ES-I3 (cell line): ENCODE results near the gene POU4F1.

Experiments used
- H3K36me3 ChIP-seq: 2 replicates; pipeline ENCODE4 v1.6.1; 2013; ENCODE audit warnings: mild to moderate bottlenecking, low read length, control low read depth, moderate library complexity; ENCODE audit not compliant: insufficient read depth
- H3K4me1 ChIP-seq: 2 replicates; pipeline ENCODE4 v1.6.1; 2013; ENCODE audit warnings: mild to moderate bottlenecking, control low read depth, low read length; ENCODE audit not compliant: insufficient read depth
- H3K9ac ChIP-seq: 2 replicates; pipeline ENCODE4 v1.6.1; 2013; ENCODE audit warnings: low read depth, mild to moderate bottlenecking, low read length, moderate library complexity
- H3K9me3 ChIP-seq: 2 replicates; pipeline ENCODE4 v1.6.1; 2013; ENCODE audit warnings: mild to moderate bottlenecking, low read length, moderate library complexity; ENCODE audit not compliant: control insufficient read depth, insufficient read depth

Gene POU4F1

DNA sequence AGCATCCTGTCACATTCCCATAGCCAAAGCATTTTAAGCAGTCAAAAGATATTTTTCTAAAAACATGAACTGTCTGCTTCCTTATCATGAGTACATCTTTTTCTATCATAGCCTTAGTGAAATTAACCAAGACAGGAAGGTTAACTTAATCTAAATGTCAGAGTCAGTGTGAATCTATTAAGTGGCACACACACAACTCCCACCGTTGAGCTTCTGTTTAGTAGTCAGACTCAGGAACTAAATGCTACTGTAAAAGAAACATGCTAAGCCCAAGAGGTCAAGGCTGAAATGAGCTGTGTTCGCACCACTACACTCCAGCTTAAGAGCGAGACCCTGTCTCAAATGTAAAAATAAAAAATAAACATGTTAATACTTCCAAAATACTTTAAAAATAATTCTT, 7.7 kb upstream of the POU4F1 start:
- H3K36me3 ChIP-seq: no peaks in the 10 kb centered on the region; the same call in 1 of the 2 replicates
- H3K9ac ChIP-seq: no peak overlapping the region

GRCh38 chr13:78610381-78610883, 7.1 kb upstream of the POU4F1 start:
- Histone ChIP-seq H3K36me3 (no peaks in the 10 kb centered on the region; the same call in 1 of the 2 replicates), H3K9ac (no peak overlapping the region), H3K4me1 (peaks cover 4% of the 10 kb centered on the region)

More for the DNA sequence above, 7.7 kb upstream of the POU4F1 start:
- peaks cover 4% of the 10 kb centered on the region for H3K4me1 ChIP-seq
- H3K9me3 ChIP-seq: no peaks in the 10 kb centered on the region

GRCh38 chr13:78609464-78610205, 6.3 kb upstream of the POU4F1 start:
- H3K9ac ChIP-seq: peak overlapping the region; percentile 55; the same call in 1 of the 2 replicates
- peaks cover 4% of the 10 kb centered on the region for H3K4me1 ChIP-seq
- no peaks in the 10 kb centered on the region for H3K36me3 ChIP-seq
- no peaks in the 10 kb centered on the region for H3K9me3 ChIP-seq

More at GRCh38 chr13:78610381-78610883, 7.1 kb upstream of the POU4F1 start:
- no peaks in the 10 kb centered on the region for H3K9me3 ChIP-seq

DNA sequence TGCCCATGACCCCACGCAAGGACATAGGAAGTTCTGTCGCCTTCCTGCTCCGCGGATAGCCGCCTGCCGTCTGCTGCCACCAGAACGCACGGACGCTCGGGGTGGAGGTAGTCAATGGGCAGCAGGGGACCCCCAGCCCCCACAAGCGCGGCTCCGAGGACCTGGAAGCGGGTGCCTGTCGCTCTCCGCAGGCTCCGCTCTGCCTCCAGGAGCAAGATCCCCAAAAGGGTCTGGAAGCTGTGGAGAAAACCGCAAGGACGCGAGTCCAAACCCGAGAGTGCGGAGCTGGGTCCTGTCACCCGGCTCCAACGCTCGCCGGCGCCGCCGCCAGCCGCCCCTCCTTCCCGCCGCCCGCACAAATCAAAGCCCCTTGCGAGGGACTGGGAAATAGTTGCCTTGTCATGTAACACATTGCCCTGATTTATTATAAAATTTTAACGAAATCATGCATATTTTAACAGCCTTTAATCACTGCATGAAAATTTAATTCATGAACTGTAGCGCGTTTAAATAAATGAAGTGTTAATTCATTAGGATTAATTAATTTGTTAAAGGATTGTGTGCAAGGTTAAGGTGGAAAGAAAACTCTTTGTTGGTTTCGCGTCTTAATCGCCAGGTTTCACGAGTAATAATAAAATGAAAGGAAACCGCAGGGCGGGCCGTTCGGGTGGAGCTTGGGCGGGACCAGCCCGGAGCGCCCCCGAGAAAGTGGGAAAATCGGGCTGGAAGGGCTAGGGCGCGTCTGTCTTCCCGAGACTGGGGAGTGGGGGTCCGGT, 5.5 kb upstream of the POU4F1 start:
- Histone ChIP-seq H3K9ac (peak overlapping the region; percentile 55; the same call in 1 of the 2 replicates), H3K36me3 (no peaks in the 10 kb centered on the region), H3K9me3 (no peaks in the 10 kb centered on the region), H3K4me1 (peaks cover 4% of the 10 kb centered on the region)

GRCh38 chr13:78608252-78608687, 4.9 kb upstream of the POU4F1 start:
- Histone ChIP-seq H3K9ac (peak overlapping the region; percentile 55; the same call in 1 of the 2 replicates), H3K9me3 (no peaks in the 10 kb centered on the region), H3K4me1 (peaks cover 4% of the 10 kb centered on the region), H3K36me3 (no peaks in the 10 kb centered on the region)

GRCh38 chr13:78607409-78608251, 4.3 kb upstream of the POU4F1 start:
- Histone ChIP-seq H3K9me3 (no peaks in the 10 kb centered on the region), H3K36me3 (no peaks in the 10 kb centered on the region), H3K9ac (peak overlapping the region; percentile 55; the same call in 1 of the 2 replicates), H3K4me1 (peaks cover 4% of the 10 kb centered on the region)

DNA sequence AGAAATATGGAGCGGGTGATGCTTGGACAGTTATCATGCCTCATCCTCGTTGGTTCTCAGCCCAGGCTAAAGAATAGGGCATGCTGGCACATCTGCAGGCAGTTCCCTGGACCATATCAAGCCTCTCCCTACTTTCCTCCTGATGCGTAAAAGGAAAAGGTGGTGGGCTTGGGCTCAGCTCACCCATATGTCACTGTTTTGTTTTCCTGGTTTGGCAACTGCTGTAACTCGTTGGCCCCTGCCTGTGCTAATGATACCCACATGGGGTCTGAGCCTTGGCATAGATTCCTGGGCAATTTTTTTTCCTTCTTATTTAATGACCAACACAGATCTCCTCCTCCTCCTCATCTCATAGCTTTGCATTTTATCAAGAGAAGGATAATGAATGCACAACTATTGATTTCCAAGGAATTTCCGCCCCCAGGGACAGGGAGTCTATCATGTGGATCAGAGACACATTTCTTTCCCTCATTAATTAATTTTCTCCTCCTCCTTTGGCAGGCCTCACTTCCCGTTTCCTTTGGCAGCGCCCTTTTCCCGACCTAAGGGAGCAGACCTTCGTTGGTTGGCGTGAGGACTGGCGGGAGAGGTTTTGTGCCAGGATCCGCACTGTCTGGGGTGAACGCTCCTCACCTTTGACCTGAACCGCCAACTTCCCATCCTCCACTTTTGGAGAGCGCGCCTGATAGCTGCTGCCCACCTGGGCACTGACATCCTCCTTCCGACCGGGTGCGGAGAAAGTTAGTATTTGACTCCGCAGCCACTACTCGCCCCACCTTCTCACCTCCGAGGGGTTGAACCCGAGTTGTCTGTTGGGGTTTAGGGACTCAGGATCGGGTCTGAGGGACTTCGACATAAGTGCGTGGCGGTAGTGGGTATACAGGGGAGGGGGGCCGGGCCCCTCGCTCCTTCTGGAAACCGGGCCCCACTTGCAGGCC, 3.4 kb upstream of the POU4F1 start:
- H3K4me1 ChIP-seq: peaks cover 4% of the 10 kb centered on the region
- no peaks in the 10 kb centered on the region for H3K36me3 ChIP-seq
- peak overlapping the region; percentile 55; the same call in 1 of the 2 replicates for H3K9ac ChIP-seq
- no peaks in the 10 kb centered on the region for H3K9me3 ChIP-seq

GRCh38 chr13:78604782-78605611, 1.6 kb upstream of the POU4F1 start:
- peaks cover 4% of the 10 kb centered on the region for H3K4me1 ChIP-seq
- H3K36me3 ChIP-seq: no peaks in the 10 kb centered on the region
- no peaks in the 10 kb centered on the region for H3K9me3 ChIP-seq
- H3K9ac ChIP-seq: peak overlapping the region; percentile 13; the same call in 1 of the 2 replicates

- no peaks in the 10 kb centered on the region for H3K9me3 ChIP-seq
- H3K4me1 ChIP-seq: no peaks in the 10 kb centered on the region; the same call in 1 of the 2 replicates
- peak overlapping the region; percentile 63 for H3K9ac ChIP-seq
- no peaks in the 10 kb centered on the region for H3K36me3 ChIP-seq
Measured at GRCh38 chr13:78602561-78603239, 652 bp downstream of the POU4F1 start.

DNA sequence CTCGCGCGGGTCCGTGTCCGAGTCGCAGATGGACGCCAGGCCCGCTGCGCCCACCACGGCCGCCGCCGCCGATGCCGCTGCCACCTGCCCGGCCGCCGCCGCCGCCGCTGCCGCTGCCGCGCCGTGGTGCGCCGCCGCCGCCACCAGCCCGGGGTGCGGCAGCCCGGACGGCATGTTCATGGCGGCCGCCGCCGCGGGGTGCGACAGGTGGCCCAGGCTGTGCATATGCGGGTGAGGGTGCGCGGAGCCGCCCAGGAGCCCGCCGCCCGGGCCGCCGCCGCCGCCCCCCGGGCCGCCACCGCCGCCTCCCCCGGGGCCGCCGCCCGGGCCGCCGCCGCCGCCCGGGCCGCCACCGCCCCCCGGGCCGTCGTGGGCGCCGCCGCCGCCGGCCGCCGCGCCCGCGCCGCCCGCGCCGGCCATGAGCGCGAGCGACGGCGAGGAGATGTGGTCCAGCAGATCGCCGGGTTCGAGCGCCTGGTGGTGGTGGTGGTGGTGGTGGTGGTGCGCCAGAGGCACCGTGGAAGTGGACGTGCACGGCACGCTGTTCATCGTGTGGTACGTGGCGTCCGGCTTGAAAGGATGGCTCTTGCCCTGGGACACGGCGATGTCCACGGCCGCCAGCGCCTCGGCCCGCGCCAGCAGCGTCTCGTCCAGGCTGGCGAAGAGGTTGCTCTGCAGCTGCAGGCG, 1.3 kb downstream of the POU4F1 start:
- H3K9ac ChIP-seq: peak overlapping the region; percentile 63; the same call in 1 of the 2 replicates
- no peaks in the 10 kb centered on the region for H3K9me3 ChIP-seq
- H3K4me1 ChIP-seq: peaks cover under 1% of the 10 kb centered on the region; the same call in 1 of the 2 replicates
- no peaks in the 10 kb centered on the region for H3K36me3 ChIP-seq

DNA sequence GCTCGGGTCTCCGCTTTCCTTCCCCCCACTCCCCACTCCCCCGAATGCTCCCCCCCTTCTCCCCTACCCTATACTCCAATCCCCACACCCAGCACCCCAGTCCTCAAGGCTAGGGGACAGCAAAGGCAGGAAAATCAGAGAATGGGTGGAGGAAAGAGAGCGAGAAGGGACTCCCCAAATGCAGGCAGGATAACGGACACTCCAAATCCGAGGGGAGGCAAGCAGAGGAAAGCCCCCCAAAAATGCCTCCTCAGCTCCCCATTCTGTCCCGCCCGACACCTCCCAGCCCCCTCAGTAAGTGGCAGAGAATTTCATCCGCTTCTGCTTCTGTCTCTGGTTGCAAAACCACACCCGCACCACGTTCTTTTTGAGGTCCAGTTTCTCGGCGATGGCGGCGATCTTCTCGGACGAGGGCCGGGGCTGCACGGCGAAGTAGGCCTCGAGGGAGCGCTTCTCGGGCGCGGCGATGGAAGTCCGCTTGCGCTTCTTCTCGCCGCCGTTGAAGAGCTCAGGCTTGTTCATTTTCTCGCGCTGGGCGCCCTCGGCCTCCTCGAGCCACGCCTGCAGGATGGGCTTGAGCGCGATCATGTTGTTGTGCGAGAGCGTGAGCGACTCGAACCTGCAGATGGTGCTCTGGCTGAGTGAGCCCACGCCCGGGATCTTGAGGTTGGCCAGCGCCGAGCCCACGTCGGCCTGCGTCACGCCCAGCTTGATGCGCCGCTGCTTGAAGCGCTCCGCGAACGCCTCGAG, 2.1 kb downstream of the POU4F1 start:
- Histone ChIP-seq H3K9ac (peak overlapping the region; percentile 48; the same call in 1 of the 2 replicates), H3K9me3 (no peaks in the 10 kb centered on the region), H3K36me3 (no peaks in the 10 kb centered on the region), H3K4me1 (peaks cover 4% of the 10 kb centered on the region; the same call in 1 of the 2 replicates)
